ENCODE data around the gene WDR70.

- no peak for TF ChIP-seq EP300 (IDR thresholded peaks at IDR 0.05; ENCODE audit: low read depth)
- TF ChIP-seq CTCF (IDR thresholded peaks at IDR 0.05): no peak
- TF ChIP-seq POLR2AphosphoS5 (IDR thresholded peaks at IDR 0.05): no peak
Measured at GRCh38 chr5:37417347-37417746, 38.2 kb downstream of the WDR70 start.

All from transverse colon (tissue), 4 donors.